Measurements from ENCODE around the gene BMP2. TPM values are rescaled to one million over a fixed set of nuclear protein-coding genes. Genes with fewer than 3 reads are reported as not detected.

Gene BMP2
- total RNA-seq (2012; rRNA removed) (0.18 and 0.28 TPM in 2 replicates), polyA plus RNA-seq (2012; rRNA removed) (0.21 and 0.29 TPM in 2 replicates), Bru-seq, nascent RNA (percentile 30 among the genes with signal in this experiment), BruChase-seq, experiment 1, labeled RNA remaining after a 6-hour chase (percentile 24 among the genes with signal in this experiment), BruChase-seq, experiment 2, labeled RNA remaining after a 2-hour chase (percentile 24 among the genes with signal in this experiment)
- 0.16 and 0.26 TPM in 2 replicates for polyA plus RNA-seq (2012; cell fraction: cytosol; rRNA removed)
- 0.18 and 0.33 TPM in 2 replicates for polyA plus RNA-seq (2012; cell fraction: nucleus; rRNA removed; ENCODE audit: low replicate concordance)
- long read RNA-seq, partial matches to known transcripts = 0 of 1 reads
- long read RNA-seq, other reads (novel, unspliced or antisense) = 0 of 1 reads

DNA sequence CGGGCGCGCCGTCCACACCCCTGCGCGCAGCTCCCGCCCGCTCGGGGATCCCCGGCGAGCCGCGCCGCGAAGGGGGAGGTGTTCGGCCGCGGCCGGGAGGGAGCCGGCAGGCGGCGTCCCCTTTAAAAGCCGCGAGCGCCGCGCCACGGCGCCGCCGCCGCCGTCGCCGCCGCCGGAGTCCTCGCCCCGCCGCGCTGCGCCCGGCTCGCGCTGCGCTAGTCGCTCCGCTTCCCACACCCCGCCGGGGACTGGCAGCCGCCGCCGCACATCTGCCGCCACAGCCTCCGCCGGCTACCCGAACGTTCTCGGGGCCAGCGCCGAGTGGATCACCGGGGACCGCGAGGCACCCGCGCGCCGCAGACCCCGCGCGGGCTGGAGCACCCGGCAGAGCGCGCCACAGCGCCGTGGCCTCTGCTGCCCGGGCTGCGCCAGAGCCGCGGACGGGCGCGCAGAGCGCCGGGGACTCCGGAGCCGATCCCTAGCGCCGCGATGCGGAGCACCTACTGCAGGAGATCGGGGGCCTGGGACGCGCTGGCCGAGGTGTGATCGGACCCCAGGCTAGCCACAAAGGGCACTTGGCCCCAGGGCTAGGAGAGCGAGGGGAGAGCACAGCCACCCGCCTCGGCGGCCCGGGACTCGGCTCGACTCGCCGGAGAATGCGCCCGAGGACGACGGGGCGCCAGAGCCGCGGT, at the start of gene BMP2:
Gene BMP2 (plus strand): TSS at position 151 of the 692 bp plus-strand sequence. CDS start 2,441 bp downstream, outside the sequence.
- H4K91ac ChIP-seq (ENCODE audit: insufficient read depth, low read depth, low read length) = no peak within 1 kb of the TSS
- H3K27ac ChIP-seq (ENCODE audit: insufficient read depth, low read length) = peak within 1 kb of the TSS; percentile 14; the same call in 1 of the 2 replicates
- POLR2A ChIA-PET (ENCODE audit: unreplicated experiment) = no interaction called here
- dilution Hi-C loops (cut with HindIII; ENCODE audit: low sequenced_read_pairs, unreplicated experiment) = no loop called here
- no peak within 1 kb of the TSS for H2BK5ac ChIP-seq (ENCODE audit: low read depth, low read length, poor library complexity, severe bottlenecking)
- H3K9me3 ChIP-seq (ENCODE audit: control insufficient read depth, insufficient read depth, low read length) = no peaks in the 10 kb centered on the region
- WGBS, 2 experiments (ENCODE audit: extremely low coverage in 2 of 2, insufficient read length in 1 of 2) = 0% methylated on average over 51 of the region's 112 CpGs; no CpG with 5 or more reads in 1 of the 2 experiments
- H4K20me1 ChIP-seq (ENCODE audit: insufficient read depth, low read length) = peaks cover 10% of the 10 kb centered on the region; the same call in 1 of the 2 replicates
- H2BK20ac ChIP-seq (ENCODE audit: low read depth, low read length) = no peak within 1 kb of the TSS
- no peak within 1 kb of the TSS for H2AK5ac ChIP-seq (ENCODE audit: low read depth, low read length)
- DNase-seq (peak; percentile 50), ATAC-seq (ENCODE audit: low read depth) (peak; percentile 82)
- H3K23ac ChIP-seq (ENCODE audit: low read depth, low read length) = peak within 1 kb of the TSS; percentile 9; the same call in 1 of the 2 replicates
- in situ Hi-C loops (cut with MboI; ENCODE audit: low sequenced_read_pairs) = no loop called here
- peak within 1 kb of the TSS in 1 of 2 experiments; percentile 32; a peak in 2 of 4 replicates for H4K8ac ChIP-seq (ENCODE audit: low read depth in 2 of 2, low read length in 2 of 2)
- H3K56ac ChIP-seq (ENCODE audit: extremely low read depth, insufficient read depth, low read length) = peak within 1 kb of the TSS; percentile 65; the same call in 1 of the 2 replicates
- TF ChIP-seq BHLHE40 (IDR thresholded peaks at IDR 0.05; ENCODE audit: low read depth, low read length) (no peak), MAZ (IDR thresholded peaks at IDR 0.05; ENCODE audit: borderline replicate concordance, low read depth, low read length) (peak; percentile 12; the same call in 1 of the 2 replicates)
- H2BK120ac ChIP-seq (ENCODE audit: low read depth, low read length) = no peak within 1 kb of the TSS
- no TSS peak for BruUV-seq (replicated peaks)
- intact Hi-C loops (cut with micrococcal nuclease) = loop anchor here (5.0 kb wide), 2 partner anchors 1160 to 1955 kb away; no protein-coding TSS in a partner anchor
- CTCF ChIA-PET = interaction anchor here (0.9 kb wide), 1 partner anchor 62 kb away, joined by 3 read pairs; no protein-coding TSS in a partner anchor
- peak within 1 kb of the TSS; percentile 67 for H3K9ac ChIP-seq (ENCODE audit: low read depth, low read length)
- H3K9me1 ChIP-seq (ENCODE audit: insufficient read depth, low read length) = no peaks in the 10 kb centered on the region
- H3K4ac ChIP-seq (ENCODE audit: low read depth, low read length) = peak within 1 kb of the TSS; percentile 59
- H2AFZ ChIP-seq (replicated peaks; ENCODE audit: low read length, poor library complexity) = peak within 1 kb of the TSS; percentile 90
- no peaks in the 10 kb centered on the region; the same call in 1 of the 2 replicates for H3K36me3 ChIP-seq (ENCODE audit: control insufficient read depth, insufficient read depth, low read length)
- no peak within 1 kb of the TSS for H3K18ac ChIP-seq (ENCODE audit: low read depth, low read length)
- H4K5ac ChIP-seq (ENCODE audit: low read depth, low read length) = no peak within 1 kb of the TSS
- H3K4me3 ChIP-seq (ENCODE audit: insufficient read depth, low read depth, low read length) = peak within 1 kb of the TSS; percentile 77
- H2AK9ac ChIP-seq (replicated peaks; ENCODE audit: low read depth, low read length, poor library complexity) = peak within 1 kb of the TSS; percentile 63
- peaks cover 0 to 6% of the 10 kb centered on the region in 2 experiments; a peak in 1 of 4 replicates for H3K79me1 ChIP-seq (ENCODE audit: low read depth in 1 of 2, low read length in 2 of 2)
- no peak within 1 kb of the TSS for H2BK15ac ChIP-seq (ENCODE audit: low read depth, low read length)
- H3K27me3 ChIP-seq (ENCODE audit: control insufficient read depth, insufficient read depth, low read length) = peaks cover 16% of the 10 kb centered on the region
- H3K4me1 ChIP-seq (ENCODE audit: control insufficient read depth, insufficient read depth, low read length) = no peaks in the 10 kb centered on the region
- H3K14ac ChIP-seq (replicated peaks; ENCODE audit: low read depth, low read length) = no peak within 1 kb of the TSS
- peak within 1 kb of the TSS; percentile 82 for H3K4me2 ChIP-seq (ENCODE audit: low read depth, low read length)

All from IMR-90 (cell line).